Neural cell (in vitro differentiated cells): ENCODE measurements around the gene JAG2.

ENCODE experiments used
- CTCF ChIP-seq: fragments of 450-650 bp; IDR thresholded peaks from 2 replicates; pipeline ENCODE4 v1.5.1; 2014; ENCODE audit warnings: antibody characterized with exemption, mild to moderate bottlenecking, moderate library complexity; ENCODE audit not compliant: poor library complexity, severe bottlenecking
- EZH2 ChIP-seq: fragments of 200-600, 300-800 bp; shearing (Covaris generic), sonication (generic); IDR thresholded peaks from 2 replicates; pipeline ENCODE4 v1.6.1; 2014; ENCODE audit warnings: antibody characterized with exemption, low read length, borderline replicate concordance, mild to moderate bottlenecking; ENCODE audit not compliant: insufficient read depth, poor library complexity, severe bottlenecking
- POLR2AphosphoS5 ChIP-seq: IDR thresholded peaks from 2 replicates; pipeline ENCODE4 v1.6.1; 2012

GRCh38 chr14:105160776-105161175, 7.8 kb downstream of the JAG2 start:
- TF ChIP-seq EZH2 (no peak), CTCF (no peak), POLR2AphosphoS5 (no peak)
